ENCODE data around the gene KCNQ1.

The KCNQ1 gene

GRCh38 chr11:2424811-2425495 is 19.9 kb upstream of the KCNQ1 start:
- Mint-ChIP-seq H3K27ac (no peak overlapping the region), H3K36me3 (ENCODE audit: low read depth) (no peaks in the 10 kb centered on the region), H3K27me3 (peaks cover 38% of the 10 kb centered on the region), H3K9me3 (no peaks in the 10 kb centered on the region), H3K4me3 (no peak overlapping the region), H3K4me1 (ENCODE audit: low read depth) (no peaks in the 10 kb centered on the region)
- intact Hi-C loops (cut with micrococcal nuclease), result no loop called here

DNA sequence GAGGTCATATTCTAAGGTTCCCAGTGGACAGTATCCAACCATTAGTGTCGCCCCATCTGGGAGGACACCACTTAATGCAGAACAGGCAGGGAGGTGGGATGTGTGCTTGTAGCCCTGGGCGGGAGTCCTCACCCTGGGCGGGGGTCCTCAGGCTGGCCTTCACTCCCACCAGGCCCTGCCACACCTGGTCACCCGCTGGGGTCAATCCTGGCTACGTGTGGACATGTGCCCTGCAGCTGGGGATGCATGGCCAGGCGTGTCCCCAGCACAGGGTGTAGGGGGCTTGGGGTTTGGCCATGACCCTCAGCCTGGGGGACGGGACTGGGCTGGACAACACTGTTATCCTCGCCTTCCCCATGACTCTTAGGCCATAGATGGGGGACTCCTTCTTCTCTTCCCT is 19.3 kb upstream of the KCNQ1 start:
- Mint-ChIP-seq H3K27ac (no peak overlapping the region), H3K4me3 (no peak overlapping the region)
- intact Hi-C loops (cut with micrococcal nuclease), result no loop called here

GRCh38 chr11:2426221-2426620 is 18.6 kb upstream of the KCNQ1 start:
- no peaks in the 10 kb centered on the region for H3K9me3 Mint-ChIP-seq
- intact Hi-C loops (cut with micrococcal nuclease), result no loop called here
- no peak overlapping the region for H3K27ac Mint-ChIP-seq
- peaks cover 33% of the 10 kb centered on the region for H3K27me3 Mint-ChIP-seq
- no peaks in the 10 kb centered on the region for H3K36me3 Mint-ChIP-seq (ENCODE audit: low read depth)
- H3K4me3 Mint-ChIP-seq, result no peak overlapping the region
- H3K4me1 Mint-ChIP-seq (ENCODE audit: low read depth), result no peaks in the 10 kb centered on the region

More for the DNA sequence above, 19.3 kb upstream of the KCNQ1 start:
- H3K27me3 Mint-ChIP-seq, result peaks cover 36% of the 10 kb centered on the region
- no peaks in the 10 kb centered on the region for H3K9me3 Mint-ChIP-seq
- H3K36me3 Mint-ChIP-seq (ENCODE audit: low read depth), result no peaks in the 10 kb centered on the region
- H3K4me1 Mint-ChIP-seq (ENCODE audit: low read depth), result no peaks in the 10 kb centered on the region

DNA sequence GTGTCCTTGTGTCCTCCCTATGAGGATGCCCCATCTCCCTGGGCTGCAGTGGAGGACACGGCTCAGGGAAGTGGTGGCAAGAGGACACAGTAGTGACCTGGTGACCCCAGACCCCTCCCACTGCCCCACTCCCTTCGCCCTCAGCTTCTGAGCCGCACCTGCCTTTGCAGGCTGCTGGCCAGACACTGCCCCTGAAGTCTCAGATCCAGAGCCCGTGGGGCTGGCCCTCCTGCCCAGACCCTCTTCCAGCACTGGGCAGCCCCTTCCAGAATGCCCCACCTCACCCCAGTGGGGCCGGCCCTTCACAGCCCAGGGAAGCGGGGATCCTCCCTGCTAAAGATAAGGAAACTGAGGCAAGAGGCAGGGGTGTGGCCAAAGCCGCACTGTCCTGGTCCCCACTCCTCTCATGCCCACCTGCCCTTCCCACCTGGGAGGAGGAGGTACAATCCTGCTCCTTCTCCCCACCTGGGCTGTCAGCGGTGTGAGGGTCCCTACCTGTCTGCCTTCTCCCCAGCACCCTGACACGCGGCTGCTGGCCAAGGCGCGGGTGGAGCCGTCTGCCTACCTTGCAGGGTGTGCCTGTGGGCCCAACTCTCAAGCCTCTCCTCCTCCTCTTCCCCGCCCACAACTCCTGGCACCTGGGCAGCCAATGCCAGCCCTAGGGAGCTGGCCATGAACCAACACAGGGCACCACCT is 17.8 kb upstream of the KCNQ1 start:
- Mint-ChIP-seq H3K36me3 (ENCODE audit: low read depth) (no peaks in the 10 kb centered on the region), H3K27me3 (peaks cover 35% of the 10 kb centered on the region), H3K27ac (no peak overlapping the region), H3K9me3 (no peaks in the 10 kb centered on the region), H3K4me3 (no peak overlapping the region), H3K4me1 (ENCODE audit: low read depth) (no peaks in the 10 kb centered on the region)
- intact Hi-C loops (cut with micrococcal nuclease), result no loop called here

- Mint-ChIP-seq H3K27ac (no peak overlapping the region), H3K27me3 (peaks cover 30% of the 10 kb centered on the region), H3K9me3 (no peaks in the 10 kb centered on the region), H3K4me3 (no peak overlapping the region), H3K4me1 (ENCODE audit: low read depth) (no peaks in the 10 kb centered on the region), H3K36me3 (ENCODE audit: low read depth) (no peaks in the 10 kb centered on the region)
- intact Hi-C loops (cut with micrococcal nuclease), result loop anchor here (1.0 kb wide), 2 partner anchors 103 to 460 kb away; no protein-coding TSS in a partner anchor
Observed at GRCh38 chr11:2427721-2428321, 17.0 kb upstream of the KCNQ1 start.

DNA sequence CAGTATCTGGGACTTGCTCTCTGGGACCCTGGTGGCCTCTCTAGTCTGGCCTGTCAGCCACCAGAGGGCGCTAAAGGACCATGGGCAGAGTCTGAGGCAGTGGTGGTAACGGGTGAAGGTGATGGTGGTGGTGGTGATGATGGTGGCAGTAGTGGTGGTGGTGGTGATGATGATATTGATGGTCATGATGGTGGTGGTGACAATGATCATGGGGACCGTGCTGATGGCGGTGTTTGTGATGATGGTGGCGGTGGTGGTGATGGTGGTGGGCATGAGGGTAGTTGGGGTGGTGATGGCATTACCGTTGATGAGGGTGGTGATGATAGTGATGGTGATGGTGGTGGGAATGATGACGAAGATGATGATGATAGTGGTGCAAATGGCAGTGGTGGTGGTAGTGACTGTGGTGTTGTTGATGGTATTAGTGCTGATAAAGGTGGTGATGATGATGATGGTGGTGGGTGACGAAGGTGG is 16.4 kb upstream of the KCNQ1 start:
- no peaks in the 10 kb centered on the region for H3K9me3 Mint-ChIP-seq
- intact Hi-C loops (cut with micrococcal nuclease), result loop anchor here (1.0 kb wide), 2 partner anchors 103 to 460 kb away; no protein-coding TSS in a partner anchor
- H3K4me1 Mint-ChIP-seq (ENCODE audit: low read depth), result no peaks in the 10 kb centered on the region
- H3K27ac Mint-ChIP-seq, result no peak overlapping the region
- peaks cover 25% of the 10 kb centered on the region for H3K27me3 Mint-ChIP-seq
- no peak overlapping the region for H3K4me3 Mint-ChIP-seq
- H3K36me3 Mint-ChIP-seq (ENCODE audit: low read depth), result no peaks in the 10 kb centered on the region

- Mint-ChIP-seq H3K4me3 (no peak overlapping the region), H3K4me1 (ENCODE audit: low read depth) (no peaks in the 10 kb centered on the region), H3K36me3 (ENCODE audit: low read depth) (no peaks in the 10 kb centered on the region), H3K27me3 (peaks cover 17% of the 10 kb centered on the region), H3K9me3 (no peaks in the 10 kb centered on the region), H3K27ac (no peak overlapping the region)
- intact Hi-C loops (cut with micrococcal nuclease), result no loop called here
Observed at GRCh38 chr11:2431395-2431794, 13.4 kb upstream of the KCNQ1 start.

- no peaks in the 10 kb centered on the region for H3K36me3 Mint-ChIP-seq (ENCODE audit: low read depth)
- intact Hi-C loops (cut with micrococcal nuclease), result no loop called here
- peaks cover 20% of the 10 kb centered on the region for H3K27me3 Mint-ChIP-seq
- H3K4me3 Mint-ChIP-seq, result no peak overlapping the region
- H3K27ac Mint-ChIP-seq, result no peak overlapping the region
- H3K4me1 Mint-ChIP-seq (ENCODE audit: low read depth), result no peaks in the 10 kb centered on the region
- no peaks in the 10 kb centered on the region for H3K9me3 Mint-ChIP-seq
Observed at GRCh38 chr11:2432171-2432621, 12.6 kb upstream of the KCNQ1 start.

- peaks cover 21% of the 10 kb centered on the region for H3K27me3 Mint-ChIP-seq
- H3K36me3 Mint-ChIP-seq (ENCODE audit: low read depth), result no peaks in the 10 kb centered on the region
- no peak overlapping the region for H3K27ac Mint-ChIP-seq
- intact Hi-C loops (cut with micrococcal nuclease), result no loop called here
- H3K4me1 Mint-ChIP-seq (ENCODE audit: low read depth), result no peaks in the 10 kb centered on the region
- H3K4me3 Mint-ChIP-seq, result no peak overlapping the region
- no peaks in the 10 kb centered on the region for H3K9me3 Mint-ChIP-seq
Observed at GRCh38 chr11:2432628-2433071, 12.2 kb upstream of the KCNQ1 start.

DNA sequence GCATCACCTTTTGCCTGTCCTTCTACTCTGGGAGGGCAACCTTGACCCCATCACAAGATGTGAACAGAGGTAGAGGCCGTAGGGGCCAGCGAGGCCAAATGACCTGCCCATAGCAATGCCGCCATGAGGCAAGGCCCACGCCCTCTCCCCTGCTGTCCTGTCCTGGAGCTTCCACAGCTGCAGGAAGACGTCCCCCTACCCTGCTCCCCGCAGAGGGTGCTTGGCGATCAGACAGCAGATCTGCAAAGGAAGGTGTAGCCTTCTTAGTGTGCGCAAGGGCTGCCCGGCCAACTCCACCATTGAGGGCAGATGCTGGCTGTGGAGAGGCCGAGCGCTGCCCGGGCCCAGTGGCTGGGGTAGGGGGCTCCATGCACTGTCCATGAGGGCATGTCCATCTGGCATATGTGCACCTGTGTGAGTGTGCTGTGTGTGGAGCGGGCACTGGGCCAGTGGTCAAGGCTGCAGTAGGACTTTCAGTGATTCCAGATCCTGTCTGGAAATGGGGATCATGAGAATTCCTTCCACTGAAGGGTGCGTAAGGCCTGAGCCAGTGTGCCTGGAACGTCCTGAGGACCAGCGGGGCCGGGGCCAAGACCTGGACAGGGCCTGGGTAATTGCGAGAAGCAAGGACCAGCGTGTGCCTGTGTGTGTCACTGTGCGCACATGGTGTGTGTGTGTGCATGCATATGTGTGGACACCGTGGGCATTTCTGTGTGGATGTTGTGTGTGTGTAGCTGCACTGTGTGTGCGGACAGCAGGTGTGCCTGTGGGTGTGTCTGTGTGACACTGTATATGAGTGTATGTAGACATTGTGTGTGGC is 11.5 kb upstream of the KCNQ1 start:
- H3K9me3 Mint-ChIP-seq, result no peaks in the 10 kb centered on the region
- intact Hi-C loops (cut with micrococcal nuclease), result no loop called here

DNA sequence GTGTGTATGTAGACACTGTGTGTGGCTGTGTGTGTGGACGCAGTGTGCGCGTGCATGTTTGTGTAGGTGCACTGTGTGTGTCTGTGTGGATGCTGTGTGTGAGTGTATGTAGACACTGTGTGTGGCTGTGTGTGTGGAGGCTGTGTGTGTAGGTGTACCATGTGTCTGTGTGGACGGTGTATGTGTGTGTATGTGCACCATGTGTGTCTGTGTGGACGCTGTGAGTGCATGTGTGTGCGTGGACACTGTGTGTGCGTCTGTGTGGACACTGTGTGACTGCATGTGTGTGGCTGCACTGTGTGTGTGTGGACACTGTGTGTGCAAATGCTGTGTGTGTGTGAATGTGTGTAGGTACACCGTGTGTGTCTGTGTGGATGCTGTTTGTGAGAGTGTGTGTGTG is 10.8 kb upstream of the KCNQ1 start:
- Mint-ChIP-seq H3K27ac (no peak overlapping the region), H3K36me3 (ENCODE audit: low read depth) (no peaks in the 10 kb centered on the region), H3K4me3 (no peak overlapping the region), H3K27me3 (peaks cover 33% of the 10 kb centered on the region), H3K4me1 (ENCODE audit: low read depth) (no peaks in the 10 kb centered on the region), H3K9me3 (no peaks in the 10 kb centered on the region)
- intact Hi-C loops (cut with micrococcal nuclease), result no loop called here

More for the DNA sequence above, 11.5 kb upstream of the KCNQ1 start:
- no peak overlapping the region for H3K27ac Mint-ChIP-seq
- H3K4me3 Mint-ChIP-seq, result no peak overlapping the region
- H3K4me1 Mint-ChIP-seq (ENCODE audit: low read depth), result no peaks in the 10 kb centered on the region
- peaks cover 26% of the 10 kb centered on the region for H3K27me3 Mint-ChIP-seq
- no peaks in the 10 kb centered on the region for H3K36me3 Mint-ChIP-seq (ENCODE audit: low read depth)

- Mint-ChIP-seq H3K27ac (no peak overlapping the region), H3K36me3 (ENCODE audit: low read depth) (no peaks in the 10 kb centered on the region), H3K4me1 (ENCODE audit: low read depth) (no peaks in the 10 kb centered on the region), H3K9me3 (no peaks in the 10 kb centered on the region), H3K27me3 (peaks cover 35% of the 10 kb centered on the region), H3K4me3 (no peak overlapping the region)
- intact Hi-C loops (cut with micrococcal nuclease), result no loop called here
Observed at GRCh38 chr11:2434506-2435255, 10.1 kb upstream of the KCNQ1 start.
